ENCODE results near the gene FBXO42. TPM values are rescaled to one million over a fixed set of nuclear protein-coding genes. Genes with fewer than 3 reads are reported as not detected.

FBXO42 gene
- total RNA-seq, 1 experiment from 2014 or later: 19.2 TPM

GRCh38 chr1:16209847-16210407, 142.4 kb downstream of the FBXO42 start:
- H3K36me3 ChIP-seq: peaks cover 4% of the 10 kb centered on the region
- no peaks in the 10 kb centered on the region for H3K27me3 ChIP-seq
- no peak overlapping the region for H3K4me3 ChIP-seq
- no peaks in the 10 kb centered on the region for H3K9me3 ChIP-seq
- no peak for DNase-seq

- Histone ChIP-seq H3K36me3 (peaks cover 9% of the 10 kb centered on the region), H3K27me3 (no peaks in the 10 kb centered on the region), H3K9me3 (no peaks in the 10 kb centered on the region), H3K4me3 (no peak overlapping the region)
- no peak for DNase-seq
These were observed 143.0 kb downstream of the FBXO42 start for GRCh38 chr1:16209132-16209846.

- no peaks in the 10 kb centered on the region for H3K9me3 ChIP-seq
- H3K36me3 ChIP-seq: peaks cover 12% of the 10 kb centered on the region
- H3K4me3 ChIP-seq: no peak overlapping the region
- peak; percentile 46 for DNase-seq
- no peaks in the 10 kb centered on the region for H3K27me3 ChIP-seq
These were observed 143.9 kb downstream of the FBXO42 start for GRCh38 chr1:16208270-16208987.

GRCh38 chr1:16207318-16208269, 144.7 kb downstream of the FBXO42 start:
- Histone ChIP-seq H3K36me3 (peaks cover 13% of the 10 kb centered on the region), H3K27me3 (no peaks in the 10 kb centered on the region), H3K9me3 (no peaks in the 10 kb centered on the region), H3K4me3 (peak overlapping the region; percentile 56)
- peak; percentile 72 for DNase-seq

GRCh38 chr1:16206547-16207317, 145.5 kb downstream of the FBXO42 start:
- Histone ChIP-seq H3K4me3 (peak overlapping the region; percentile 56), H3K36me3 (peaks cover 16% of the 10 kb centered on the region), H3K9me3 (no peaks in the 10 kb centered on the region), H3K27me3 (no peaks in the 10 kb centered on the region)
- DNase-seq: peak; percentile 99

- no peaks in the 10 kb centered on the region for H3K27me3 ChIP-seq
- peak overlapping the region; percentile 56 for H3K4me3 ChIP-seq
- H3K36me3 ChIP-seq: peaks cover 16% of the 10 kb centered on the region
- H3K9me3 ChIP-seq: no peaks in the 10 kb centered on the region
- DNase-seq: no peak
These were observed 146.3 kb downstream of the FBXO42 start for GRCh38 chr1:16205891-16206546.

GRCh38 chr1:16205334-16205671, 147.0 kb downstream of the FBXO42 start:
- Histone ChIP-seq H3K4me3 (no peak overlapping the region), H3K27me3 (no peaks in the 10 kb centered on the region), H3K9me3 (no peaks in the 10 kb centered on the region), H3K36me3 (peaks cover 16% of the 10 kb centered on the region)
- DNase-seq: no peak

GRCh38 chr1:16204634-16205333, 147.5 kb downstream of the FBXO42 start:
- H3K36me3 ChIP-seq: peaks cover 16% of the 10 kb centered on the region
- H3K4me3 ChIP-seq: no peak overlapping the region
- no peaks in the 10 kb centered on the region for H3K9me3 ChIP-seq
- DNase-seq: no peak
- no peaks in the 10 kb centered on the region for H3K27me3 ChIP-seq

GRCh38 chr1:16204216-16204615, 148.1 kb downstream of the FBXO42 start:
- H3K36me3 ChIP-seq: peaks cover 16% of the 10 kb centered on the region
- H3K9me3 ChIP-seq: no peaks in the 10 kb centered on the region
- no peak for DNase-seq
- no peak overlapping the region for H3K4me3 ChIP-seq
- H3K27me3 ChIP-seq: no peaks in the 10 kb centered on the region

- Histone ChIP-seq H3K9me3 (no peaks in the 10 kb centered on the region), H3K27me3 (no peaks in the 10 kb centered on the region), H3K4me3 (no peak overlapping the region), H3K36me3 (peaks cover 16% of the 10 kb centered on the region)
- no peak for DNase-seq
These were observed 148.7 kb downstream of the FBXO42 start for GRCh38 chr1:16203550-16203949.

- no peaks in the 10 kb centered on the region for H3K9me3 ChIP-seq
- H3K27me3 ChIP-seq: no peaks in the 10 kb centered on the region
- DNase-seq: no peak
- no peak overlapping the region for H3K4me3 ChIP-seq
- H3K36me3 ChIP-seq: peaks cover 16% of the 10 kb centered on the region
These were observed 149.7 kb downstream of the FBXO42 start for GRCh38 chr1:16202281-16203210.

- no peaks in the 10 kb centered on the region for H3K27me3 ChIP-seq
- H3K9me3 ChIP-seq: no peaks in the 10 kb centered on the region
- DNase-seq: no peak
- no peak overlapping the region for H3K4me3 ChIP-seq
- H3K36me3 ChIP-seq: peaks cover 9% of the 10 kb centered on the region
These were observed 152.6 kb downstream of the FBXO42 start for GRCh38 chr1:16199700-16200099.

- no peaks in the 10 kb centered on the region for H3K9me3 ChIP-seq
- H3K27me3 ChIP-seq: no peaks in the 10 kb centered on the region
- DNase-seq: no peak
- no peak overlapping the region for H3K4me3 ChIP-seq
- H3K36me3 ChIP-seq: peaks cover 7% of the 10 kb centered on the region; the same call in 1 of the 2 replicates
These were observed 153.2 kb downstream of the FBXO42 start for GRCh38 chr1:16199157-16199501.

GRCh38 chr1:16198444-16199156, 153.7 kb downstream of the FBXO42 start:
- Histone ChIP-seq H3K36me3 (peaks cover 5% of the 10 kb centered on the region; the same call in 1 of the 2 replicates), H3K9me3 (no peaks in the 10 kb centered on the region)
- DNase-seq: no peak

More at GRCh38 chr1:16198444-16199156, 153.7 kb downstream of the FBXO42 start:
- Histone ChIP-seq H3K4me3 (no peak overlapping the region), H3K27me3 (no peaks in the 10 kb centered on the region)
